ENCODE data around the gene LCK.
A peak's percentile ranks its signal among the peaks of the same experiment; 100 is the strongest.
"Not testable (repeated sequence)": the region's sequence is repeated elsewhere in the genome, so short reads cannot be mapped to it uniquely, and the experiment has no call there.

LCK gene

GRCh38 chr1:32274646-32275340 lies 23.7 kb downstream of the LCK start:
- DNase-seq = no peak

- no peak for DNase-seq
Measured at GRCh38 chr1:32275424-32275823, 24.4 kb downstream of the LCK start.

- no peak for DNase-seq
Measured at GRCh38 chr1:32276032-32276782, 25.1 kb downstream of the LCK start.

- not testable (repeated sequence) for DNase-seq
Measured at GRCh38 chr1:32284777-32285176, 33.7 kb downstream of the LCK start.

GRCh38 chr1:32285658-32286057 lies 34.6 kb downstream of the LCK start:
- no peak for DNase-seq

- no peak for DNase-seq
Measured at GRCh38 chr1:32286763-32287162, 35.7 kb downstream of the LCK start.

GRCh38 chr1:32289256-32289655 lies 38.2 kb downstream of the LCK start:
- no peak for DNase-seq

GRCh38 chr1:32291145-32291707 lies 40.2 kb downstream of the LCK start:
- no peak for DNase-seq

GRCh38 chr1:32291708-32292538 lies 40.9 kb downstream of the LCK start, which contains the start of gene HDAC1:
Gene HDAC1 (plus strand): TSS chr1:32292083. CDS start chr1:32292170, 87 bp downstream.
- DNase-seq = peak; percentile 93

GRCh38 chr1:32298211-32298610 lies 47.1 kb downstream of the LCK start:
- not testable (repeated sequence) for DNase-seq

- DNase-seq = no peak
Measured at GRCh38 chr1:32299327-32299726, 48.3 kb downstream of the LCK start.

GRCh38 chr1:32303358-32303757 lies 52.3 kb downstream of the LCK start:
- no peak for DNase-seq

GRCh38 chr1:32303997-32304622 lies 53.0 kb downstream of the LCK start:
- no peak for DNase-seq

- DNase-seq = no peak
Measured at GRCh38 chr1:32305310-32305709, 54.2 kb downstream of the LCK start.

- no peak for DNase-seq
Measured at GRCh38 chr1:32307324-32307723, 56.3 kb downstream of the LCK start.

GRCh38 chr1:32309960-32310359 lies 58.9 kb downstream of the LCK start:
- DNase-seq = no peak

GRCh38 chr1:32311709-32312393 lies 60.8 kb downstream of the LCK start:
- DNase-seq = peak; percentile 97

GRCh38 chr1:32316903-32317277 lies 65.8 kb downstream of the LCK start:
- no peak for DNase-seq

GRCh38 chr1:32318127-32318869 lies 67.2 kb downstream of the LCK start:
- no peak for DNase-seq

- DNase-seq = no peak
Measured at GRCh38 chr1:32321712-32322291, 70.7 kb downstream of the LCK start.

GRCh38 chr1:32327204-32327603 lies 76.1 kb downstream of the LCK start:
- DNase-seq = no peak
